NCI-H510A treated with DMSO at 0.1 percent for 48 hours (cell line): ENCODE results near the gene C9orf153.
"Not testable (repeated sequence)": the region's sequence is repeated elsewhere in the genome, so short reads cannot be mapped to it uniquely, and the experiment has no call there.

Experiments
- DNase-seq: peaks from one replicate; lab custom pipeline; 2025; lab: John Stamatoyannopoulos, UW

The C9orf153 gene

DNA sequence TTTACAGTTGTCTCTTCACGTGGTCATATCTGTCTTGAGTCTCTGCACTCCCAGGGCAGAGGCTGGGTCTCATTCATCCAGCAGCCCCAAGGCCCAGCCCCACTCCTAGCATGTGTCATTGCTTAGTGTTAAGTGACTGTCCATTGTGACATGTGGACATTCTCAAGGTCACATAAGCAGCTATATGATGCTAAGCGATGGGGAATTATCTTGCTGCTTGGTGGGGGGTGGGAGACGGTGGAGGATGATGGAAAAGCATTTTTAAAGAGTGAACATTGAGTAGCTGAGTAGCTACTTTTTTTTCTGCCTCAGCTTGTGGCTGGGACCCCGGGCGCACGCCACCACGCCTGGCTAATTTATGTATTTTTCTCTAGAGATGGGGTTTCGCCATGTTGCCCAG, at the start of gene C9orf153:
Gene C9orf153, minus strand, starts transcription at position 101 of the 400 bp plus-strand sequence. CDS start 30,054 bp downstream, outside the sequence.
- DNase-seq = no peak

DNA sequence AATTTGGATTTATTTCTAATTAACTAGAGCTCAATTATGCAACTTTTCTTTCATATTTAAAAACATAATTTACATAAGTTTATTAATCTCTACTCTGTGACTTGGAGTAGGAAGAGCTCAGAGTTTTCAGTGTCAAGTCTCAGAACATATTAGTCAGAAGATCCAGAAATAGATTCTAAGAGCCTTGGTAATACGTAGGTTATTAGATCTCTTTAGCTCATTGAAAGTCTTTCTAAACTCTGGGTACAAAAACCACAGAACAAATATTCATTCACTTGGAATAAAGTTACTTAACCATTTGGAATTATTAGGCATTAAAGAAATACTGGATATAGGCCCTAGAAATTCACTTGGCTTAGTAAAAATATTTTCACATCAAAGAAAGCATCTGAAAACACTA, 49.2 kb upstream of the C9orf153 start:
- no peak for DNase-seq

DNA sequence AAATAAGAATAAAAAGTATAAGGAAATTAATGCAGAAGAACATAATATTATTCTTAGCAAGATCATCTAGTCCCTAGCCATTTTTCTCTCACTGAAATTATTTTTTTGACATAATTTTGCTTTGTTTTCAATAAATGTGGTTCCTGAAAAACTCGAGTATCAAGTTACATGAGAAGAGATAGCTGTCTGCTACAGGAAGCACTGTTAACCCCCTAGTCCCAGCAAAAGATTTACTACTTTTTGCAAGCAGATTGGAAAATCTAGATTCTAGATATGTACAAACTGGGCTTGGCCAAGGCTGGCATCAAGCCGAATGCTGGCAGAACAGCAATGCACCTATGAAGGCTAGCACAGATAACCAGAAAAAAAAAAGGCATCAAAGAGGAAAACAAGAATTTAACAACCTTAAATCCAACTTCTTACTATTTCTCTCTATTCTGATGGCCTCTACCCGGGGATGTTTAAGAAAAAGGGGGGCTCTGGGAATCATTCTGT, 44.8 kb upstream of the C9orf153 start:
- peak; percentile 4 for DNase-seq

DNA sequence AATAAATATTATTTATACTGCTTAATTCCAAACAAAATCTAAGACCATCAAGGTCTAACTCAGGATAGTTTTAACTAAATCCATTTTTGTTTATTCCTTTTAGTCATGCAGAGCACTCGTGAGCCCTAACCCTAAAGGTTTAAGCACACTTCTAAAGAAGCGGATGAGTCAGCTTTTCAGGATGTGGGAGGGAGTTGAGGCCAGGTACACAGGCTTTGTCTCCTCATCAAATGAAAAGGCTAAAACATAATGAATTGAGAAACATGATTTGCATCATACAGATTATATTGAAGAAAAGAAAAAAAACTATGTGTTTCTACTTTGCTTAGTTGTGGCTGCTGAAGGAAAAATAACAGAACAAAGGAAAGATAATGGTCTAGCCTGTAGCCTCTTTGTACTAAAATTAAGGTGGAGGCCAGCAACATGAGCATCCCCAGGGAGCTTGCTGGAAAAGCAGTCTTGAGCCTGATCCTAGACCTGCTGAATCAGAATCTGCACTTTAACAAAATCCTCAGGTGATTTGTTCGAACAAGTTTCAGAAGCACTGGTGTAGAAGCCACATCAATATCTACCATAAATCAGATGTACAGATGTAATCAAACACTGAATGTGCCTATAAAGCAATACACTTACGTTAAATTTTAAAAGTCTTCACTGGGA, 44.0 kb upstream of the C9orf153 start:
- DNase-seq = no peak

DNA sequence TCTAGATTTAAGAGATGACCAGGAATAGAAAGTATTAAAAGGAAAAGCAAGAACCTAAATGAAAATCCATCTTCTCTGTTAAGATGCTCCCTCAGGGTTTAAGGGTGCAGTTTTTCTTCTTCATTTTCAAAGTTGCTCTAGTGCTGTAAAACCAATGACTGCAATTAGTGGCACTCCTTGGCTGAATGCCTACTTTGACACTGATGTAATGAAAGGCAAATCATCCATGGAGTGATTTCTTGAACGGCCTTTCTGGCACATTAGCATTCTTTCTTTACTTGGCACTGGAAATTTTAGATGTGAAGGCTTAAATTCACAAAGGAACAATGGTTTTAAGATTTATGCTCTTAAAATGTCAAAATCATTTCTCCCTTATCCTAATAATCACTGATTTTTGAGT, 42.2 kb upstream of the C9orf153 start:
- DNase-seq = no peak

DNA sequence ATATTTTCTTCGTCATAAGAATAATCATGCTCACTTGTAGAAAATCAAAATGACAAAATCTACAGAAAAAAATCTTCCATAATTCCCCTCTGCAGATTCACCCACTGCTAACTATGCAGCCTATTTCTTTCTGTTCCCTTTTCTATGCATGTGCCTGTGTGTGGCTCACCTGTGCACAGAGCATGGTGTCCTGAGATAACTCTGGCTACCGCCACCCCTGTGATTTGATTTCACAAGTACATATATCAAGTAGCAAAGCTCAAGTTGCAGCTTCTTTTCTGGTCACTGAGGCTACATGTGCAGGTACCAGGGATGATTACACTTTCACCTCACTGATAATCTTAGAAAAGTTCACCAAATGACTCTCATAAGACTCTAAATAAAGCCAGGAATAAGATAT, 41.2 kb upstream of the C9orf153 start:
- DNase-seq = no peak

DNA sequence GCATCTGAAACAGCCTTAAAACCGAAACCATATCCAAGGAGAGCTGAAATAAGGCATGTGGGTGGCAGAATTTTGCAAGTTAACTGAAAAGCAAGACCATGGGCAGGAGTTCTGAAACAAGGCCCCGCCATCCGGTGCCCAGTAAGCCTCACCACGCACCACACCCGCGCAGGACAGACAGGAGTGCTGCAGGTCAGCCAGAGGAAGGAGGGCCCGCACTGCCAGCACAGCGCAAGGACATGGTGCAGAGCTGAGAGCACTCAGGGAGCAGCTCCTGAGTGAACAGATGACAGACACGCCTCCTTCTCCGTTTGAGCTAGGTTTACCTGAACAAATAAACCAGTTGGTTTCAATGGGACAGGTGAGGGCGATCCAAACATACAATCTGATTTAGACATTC, 39.4 kb upstream of the C9orf153 start:
- DNase-seq = peak; percentile 47

DNA sequence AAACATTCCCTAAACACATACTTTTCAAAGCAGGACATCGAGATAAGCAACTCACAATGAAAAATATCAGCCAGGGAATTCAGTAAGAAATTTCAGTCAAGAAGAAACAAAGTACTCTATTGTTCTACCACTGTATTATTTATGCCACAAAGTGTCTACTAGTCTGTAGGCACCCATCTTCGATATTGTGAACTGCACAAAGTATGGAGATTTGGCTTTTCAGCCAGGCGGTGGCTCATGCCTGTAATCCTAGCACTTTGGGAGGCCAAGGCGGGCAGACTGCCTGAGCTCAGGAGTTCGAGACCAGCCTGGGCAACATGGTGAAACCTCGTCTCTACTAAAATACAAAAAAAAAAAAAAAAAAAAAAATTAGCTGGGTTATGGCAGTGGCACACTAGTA, 30.9 kb upstream of the C9orf153 start:
- DNase-seq = not testable (repeated sequence)

DNA sequence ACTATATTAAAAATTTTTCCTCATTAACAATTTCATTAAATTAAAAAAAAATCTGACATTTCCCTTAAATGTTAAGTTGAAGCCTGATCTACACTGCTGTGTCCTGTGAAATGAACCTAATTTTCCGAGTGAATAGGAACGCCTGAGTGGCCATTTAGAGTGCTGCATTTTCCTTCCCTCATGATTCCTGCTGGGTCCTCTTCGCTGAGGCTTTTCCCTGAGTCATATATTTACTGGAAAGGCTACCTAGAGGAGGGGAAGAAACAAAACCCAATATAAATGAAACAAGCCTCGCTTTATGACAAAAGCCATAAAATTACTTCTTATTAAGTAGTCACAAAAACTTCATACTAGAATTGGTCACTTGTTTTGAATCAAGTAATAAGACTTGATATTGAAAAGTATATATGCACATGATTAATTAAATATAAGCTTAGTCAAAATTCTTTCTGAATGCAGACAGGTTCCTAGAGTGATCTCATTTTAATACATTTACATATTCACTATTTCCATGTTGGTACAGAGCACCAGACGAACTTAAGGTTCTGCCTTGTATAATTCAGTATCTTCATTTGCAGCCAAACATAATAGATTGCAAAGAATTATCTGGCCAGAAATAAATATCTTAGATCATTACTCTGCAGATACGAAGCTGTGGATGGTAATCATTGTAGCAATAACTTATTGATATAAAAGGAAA, 29.2 kb upstream of the C9orf153 start:
- DNase-seq = no peak

DNA sequence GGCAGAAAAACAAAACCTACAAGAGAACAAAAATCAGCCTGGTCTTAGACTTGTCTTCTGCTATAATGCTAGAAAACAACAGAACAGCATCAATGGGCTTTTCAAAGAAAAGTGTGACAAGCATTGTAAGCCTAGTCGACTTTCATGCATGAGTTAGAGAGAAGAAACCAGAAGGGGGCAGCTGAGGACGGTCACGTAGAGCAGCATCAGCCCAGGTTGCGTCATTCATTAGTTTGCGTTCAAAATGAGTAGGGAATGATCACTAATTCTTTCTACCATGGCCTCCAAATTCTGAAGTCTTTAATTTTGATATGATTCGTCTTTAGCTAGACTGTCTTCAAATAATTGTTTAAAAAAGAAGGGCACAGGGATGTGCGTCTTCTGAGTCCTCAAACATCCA, 27.6 kb upstream of the C9orf153 start:
- DNase-seq = peak; percentile 27

DNA sequence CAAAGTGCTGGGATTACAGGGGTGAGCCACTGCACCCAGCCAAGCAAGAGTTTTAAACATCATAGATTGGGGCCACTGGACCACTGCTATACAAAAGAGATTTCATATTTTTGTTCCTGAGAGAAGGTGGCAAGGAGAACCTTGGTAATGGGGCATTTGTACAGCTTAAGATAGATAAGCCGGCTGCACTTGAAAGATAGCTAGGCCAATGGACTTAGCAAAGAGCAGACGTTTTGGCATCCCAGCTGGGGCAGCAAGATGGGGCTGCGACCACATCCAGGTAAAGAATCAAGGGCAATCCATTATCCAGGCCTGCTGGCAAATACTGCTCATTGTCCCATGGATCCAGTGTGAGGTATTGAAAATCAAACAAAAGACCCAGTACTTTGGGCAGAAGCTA, 26.8 kb upstream of the C9orf153 start:
- DNase-seq = no peak

DNA sequence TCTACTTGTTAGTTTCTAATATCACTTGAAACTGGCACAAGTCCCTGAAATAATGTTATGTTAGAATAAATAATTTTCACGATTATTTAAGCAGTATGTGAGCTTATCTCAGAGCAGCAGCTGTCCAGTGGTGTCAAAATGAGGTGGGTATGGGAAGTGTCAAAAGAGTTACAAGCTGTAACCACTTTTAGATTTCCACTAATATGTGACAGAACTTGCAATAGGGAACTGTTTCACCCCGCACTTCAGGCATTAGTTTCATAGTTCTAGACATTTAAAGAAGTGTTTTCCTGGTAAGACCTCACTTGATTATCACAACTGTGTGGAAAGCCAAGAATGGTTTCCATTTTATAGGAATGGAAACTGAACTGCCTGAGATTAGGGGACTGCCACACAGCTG, 25.8 kb upstream of the C9orf153 start:
- DNase-seq = no peak

DNA sequence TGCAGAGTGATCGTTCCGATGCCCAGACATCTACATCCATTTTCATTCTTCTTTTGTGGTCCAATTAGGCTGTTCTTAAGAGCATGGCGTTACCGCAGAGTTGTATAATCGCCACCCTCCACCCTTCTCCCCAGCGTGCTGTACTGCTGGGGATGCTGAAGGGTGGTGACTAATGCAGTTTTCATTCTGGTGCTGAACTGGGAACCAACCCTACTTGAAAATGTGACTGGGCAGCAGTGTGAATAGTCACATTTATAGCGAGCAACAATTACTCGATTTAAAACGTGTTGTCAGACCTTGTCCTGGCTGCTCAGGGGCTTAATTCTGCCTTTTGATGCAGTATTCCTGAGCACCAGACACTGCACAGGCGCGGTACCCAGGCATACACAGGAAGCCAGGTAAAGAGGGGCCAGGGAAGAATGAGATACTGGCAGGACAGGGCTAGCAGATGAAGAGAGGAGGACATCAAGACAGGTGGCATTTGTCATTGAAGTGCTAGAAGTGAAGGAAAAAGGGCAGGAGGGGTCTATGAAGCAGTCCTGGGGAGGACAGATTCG, 23.6 kb upstream of the C9orf153 start:
- DNase-seq = peak; percentile 57

DNA sequence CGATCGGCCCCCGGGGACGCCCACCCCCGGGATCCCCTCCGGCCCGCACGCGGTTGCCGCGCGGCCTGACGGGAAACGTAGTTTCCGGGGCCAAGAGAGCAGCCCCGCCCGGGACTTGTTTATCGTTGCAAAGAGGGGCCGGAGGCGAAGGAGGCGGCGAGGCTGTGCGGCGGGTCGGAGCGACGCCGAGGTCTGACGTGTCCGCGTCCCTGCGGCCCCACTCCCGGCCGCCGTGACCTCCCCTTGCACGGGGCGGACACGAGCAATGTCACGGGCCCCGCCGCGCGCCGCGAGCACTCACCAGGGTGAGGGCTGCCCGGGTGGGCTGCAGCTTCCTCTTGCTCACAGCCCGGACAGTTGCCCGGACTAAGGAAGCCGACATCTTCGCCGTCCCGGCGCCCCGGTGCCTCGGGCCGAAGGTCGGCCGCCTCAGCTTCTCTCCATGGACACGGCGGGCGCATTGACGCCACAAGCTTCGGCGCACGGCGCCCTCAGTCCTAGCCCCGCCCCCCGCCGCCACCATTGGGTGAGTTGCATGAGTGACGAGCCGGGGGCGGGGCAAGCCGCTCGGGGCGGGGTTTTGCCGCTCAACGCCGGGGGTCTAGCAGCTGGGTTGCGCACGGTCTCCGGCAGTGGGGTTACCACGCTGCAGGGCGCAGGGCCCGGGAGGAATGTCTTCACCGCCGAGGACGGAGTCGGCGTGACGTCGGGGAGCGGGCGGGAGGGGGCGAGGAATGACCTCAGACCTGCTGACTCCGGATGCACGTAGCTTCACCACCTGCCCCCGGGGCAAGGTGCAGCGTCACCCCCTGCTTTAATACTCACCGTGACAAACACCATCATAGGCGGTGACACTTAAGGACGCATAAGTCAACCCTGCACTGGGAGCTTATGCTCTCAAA, 22.9 kb upstream of the C9orf153 start, which contains the start of gene ISCA1:
Gene ISCA1, minus strand, starts transcription at position 462 of the 902 bp plus-strand sequence. Its CDS starts 80 bp downstream, at position 382.
- peak; percentile 94 for DNase-seq

DNA sequence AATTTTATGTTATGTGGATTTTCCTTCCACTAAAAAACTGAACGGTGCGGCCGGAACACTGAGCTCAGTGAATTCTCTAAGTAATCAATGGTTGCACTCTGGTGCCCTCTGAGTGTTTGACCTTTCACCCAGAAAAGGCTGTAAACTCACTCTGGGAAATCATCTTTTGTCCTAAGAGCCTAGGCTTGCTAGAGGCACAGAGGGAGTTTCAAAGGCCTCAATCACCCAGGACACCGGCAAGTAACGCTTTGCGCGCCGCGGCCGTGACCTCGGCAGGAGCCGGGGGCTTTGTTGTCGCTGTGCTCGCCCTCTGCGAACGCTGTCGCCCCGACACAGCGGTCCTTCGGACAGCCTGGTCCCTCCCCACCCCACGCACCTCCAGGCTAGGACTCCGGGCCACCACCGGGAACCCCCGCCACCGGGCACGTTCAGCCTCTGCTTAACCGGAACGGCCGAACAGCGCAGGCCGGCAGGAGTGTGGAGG, 22.2 kb upstream of the C9orf153 start:
- DNase-seq = no peak

DNA sequence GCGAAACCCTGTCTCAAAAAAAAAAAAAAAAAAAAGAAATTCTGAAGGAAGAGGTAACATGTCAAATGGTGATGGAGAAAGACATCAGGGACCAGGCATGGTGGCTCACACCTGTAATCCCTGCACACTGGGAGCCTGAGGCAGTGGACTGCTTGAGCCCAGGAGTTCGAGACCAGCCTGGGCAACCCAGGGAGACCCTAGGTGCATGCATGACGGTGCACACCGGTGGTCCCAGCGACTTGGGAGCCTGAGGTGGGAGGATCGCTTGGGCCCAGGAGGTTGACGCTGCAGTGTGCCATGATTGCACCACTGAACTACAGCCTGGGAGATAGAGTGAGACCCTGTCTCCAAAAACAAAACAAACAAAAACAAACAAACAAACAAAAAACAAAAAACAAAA, 21.1 kb upstream of the C9orf153 start:
- no peak for DNase-seq

DNA sequence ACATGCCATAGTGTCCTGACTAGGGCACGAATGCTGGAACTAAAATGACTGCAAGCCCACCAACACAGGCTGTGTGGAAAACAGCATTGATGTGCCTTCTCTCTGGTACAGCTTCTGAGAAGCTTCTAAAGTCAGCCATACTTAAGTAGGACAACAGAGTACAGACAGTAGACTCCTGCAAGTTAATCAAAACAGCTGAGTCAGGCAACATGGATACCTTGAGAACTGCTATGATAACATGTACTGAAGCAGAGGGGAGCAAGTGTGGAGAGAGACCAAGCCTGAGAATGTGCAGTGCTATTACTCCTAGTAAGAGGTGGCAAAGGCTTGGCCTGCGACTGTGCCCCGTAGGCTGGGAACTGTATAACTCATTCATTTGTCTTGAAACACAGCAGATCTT, 20.4 kb upstream of the C9orf153 start:
- DNase-seq = no peak

DNA sequence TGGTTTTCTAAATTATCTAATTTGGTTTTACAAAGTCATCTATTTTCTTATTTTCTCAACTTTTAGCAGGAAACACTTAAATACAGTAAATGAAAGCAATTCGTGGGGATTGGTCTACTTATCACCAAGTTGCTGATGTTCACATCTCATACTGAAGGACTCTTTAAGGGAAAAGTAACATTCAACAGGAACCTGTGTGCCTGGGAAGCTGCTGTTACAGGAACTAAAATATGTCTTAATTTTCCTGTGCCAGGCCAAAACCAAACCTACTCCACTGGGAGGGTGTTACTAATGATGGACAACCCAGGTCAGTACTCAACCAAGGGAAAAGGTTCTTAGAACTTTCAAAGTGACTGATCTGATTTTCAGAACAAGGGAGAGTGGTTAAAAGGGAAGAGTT, 17.6 kb upstream of the C9orf153 start:
- DNase-seq = no peak

DNA sequence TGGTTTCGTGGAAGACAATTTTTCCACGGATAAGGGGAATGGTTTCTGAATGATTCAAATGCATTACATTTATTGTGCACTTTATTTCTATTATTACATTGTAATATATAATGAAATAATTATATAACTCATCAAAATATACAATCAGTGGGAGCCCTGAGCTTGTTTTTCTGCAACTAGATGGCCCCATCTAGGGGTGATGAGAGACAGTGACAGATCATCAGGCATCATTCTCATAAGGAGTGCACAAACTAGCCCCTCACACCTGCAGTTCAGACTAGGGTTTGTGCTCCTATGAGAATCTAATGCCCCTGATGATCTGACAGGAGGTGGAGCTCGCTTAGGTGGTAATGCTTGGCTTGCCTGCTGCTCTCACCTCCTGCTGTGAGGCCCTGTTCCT, 16.5 kb upstream of the C9orf153 start:
- no peak for DNase-seq

DNA sequence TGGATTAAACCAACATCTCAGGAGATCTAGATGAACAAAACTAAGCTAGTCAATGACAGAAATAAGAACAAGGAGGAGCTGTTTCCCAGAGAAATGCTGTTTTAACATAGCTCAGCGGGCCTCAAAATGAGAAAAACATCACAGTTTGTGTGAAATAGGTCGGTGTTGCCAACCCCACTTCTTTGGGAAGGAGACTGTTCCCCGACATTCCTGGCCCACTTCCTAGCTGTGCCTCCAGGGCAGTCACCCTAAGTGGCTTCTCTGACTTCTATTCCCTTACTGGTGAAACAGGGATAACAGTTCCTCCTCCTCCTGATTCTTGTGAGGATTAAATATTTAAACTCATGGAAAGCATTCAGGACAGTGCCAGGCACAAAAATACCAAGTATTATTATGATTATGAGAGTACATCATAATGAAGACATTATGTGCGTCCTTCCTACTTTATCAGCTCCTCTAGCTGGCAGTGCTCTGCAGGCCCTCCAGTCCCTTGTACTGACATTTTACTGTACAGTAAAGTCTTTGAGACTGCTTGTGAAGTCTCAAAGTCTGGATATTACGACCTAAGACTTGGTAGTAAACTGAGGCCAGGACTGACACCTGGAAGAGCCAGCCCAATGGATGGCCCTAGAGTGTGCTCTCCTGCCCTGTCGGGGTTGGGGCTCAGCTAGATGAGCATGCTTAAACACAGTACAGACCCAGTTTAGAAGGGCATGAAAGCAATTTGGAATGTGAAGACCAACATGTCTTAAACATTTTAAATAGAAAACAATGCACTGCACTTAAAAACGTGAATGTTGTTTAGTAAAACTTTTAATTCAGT, 15.6 kb upstream of the C9orf153 start:
- DNase-seq = no peak

DNA sequence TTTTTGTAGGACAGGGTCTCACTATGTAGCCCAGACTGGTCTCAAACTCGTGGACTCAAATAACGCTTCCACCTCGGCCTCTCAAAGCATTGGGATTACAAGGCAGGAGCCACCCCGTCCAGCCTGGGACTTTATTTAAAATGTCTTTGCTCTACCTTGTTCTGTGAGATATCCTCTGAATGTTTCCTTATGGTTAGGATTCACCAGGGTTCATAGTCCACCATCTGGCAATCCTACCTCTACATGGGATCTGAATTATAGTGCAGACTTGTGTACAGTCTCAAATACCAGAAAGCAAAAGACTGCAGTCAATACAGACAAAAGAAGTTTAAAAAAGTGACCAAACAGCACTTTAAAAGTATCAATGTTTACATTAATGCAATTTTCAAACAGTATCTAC, 12.8 kb upstream of the C9orf153 start:
- DNase-seq = no peak
